HepG2 (cell line): Measurements from ENCODE around the gene CCDC33. TPM values are rescaled to one million over a fixed set of nuclear protein-coding genes. Genes with fewer than 3 reads are reported as not detected.

Experiments
- CREB1 ChIP-seq, 2 experiments: fragments of 450-650 bp in 1 of 2; IDR thresholded peaks; 2 replicates each; pipeline ENCODE4 v1.6.1; 2016 to 2017; ENCODE audit warnings: control low read depth in 1 of 2, mild to moderate bottlenecking in 1 of 2, missing compliant biosample characterization in 1 of 2, missing genetic modification characterization in 1 of 2
- KDM5A ChIP-seq: fragments of 200-600 bp; sonication (generic); IDR thresholded peaks from 2 replicates; pipeline ENCODE4 v1.7.0; 2018; ENCODE audit warnings: antibody characterized with exemption, mild to moderate bottlenecking, low read length, borderline replicate concordance
- MBNL3 ChIP-seq: fragments of 250-450 bp; sonication (Bioruptor Pico); conservative IDR thresholded peaks from 2 replicates; pipeline ENCODE4 v1.8.0; 2022; ENCODE audit warnings: mild to moderate bottlenecking, inconsistent platforms
- SOX6 ChIP-seq, 2 experiments: fragments of 450-650 bp in 1 of 2; sonication (generic) in 1 of 2; formaldehyde crosslinking in 1 of 2; IDR thresholded peaks; 2 replicates each; pipeline versions ENCODE4 v1.4.0 to v1.6.1; 2017 to 2020; ENCODE audit warnings: antibody characterized with exemption in 1 of 2, mild to moderate bottlenecking in 1 of 2, missing genetic modification reagents in 1 of 2
- SRY ChIP-seq: sonication (generic); formaldehyde crosslinking; IDR thresholded peaks from 2 replicates; pipeline ENCODE4 v1.8.0; 2022; ENCODE audit warnings: mild to moderate bottlenecking, missing genetic modification reagents
- ZKSCAN5 ChIP-seq: sonication (generic); formaldehyde crosslinking; IDR thresholded peaks from 2 replicates; pipeline ENCODE4 v1.5.1; 2020; ENCODE audit warnings: mild to moderate bottlenecking, missing genetic modification reagents
- ZNF30 ChIP-seq: sonication (generic); formaldehyde crosslinking; IDR thresholded peaks from 2 replicates; pipeline ENCODE4 v1.5.0; 2020; ENCODE audit warnings: mild to moderate bottlenecking, missing genetic modification reagents
- polyA plus RNA-seq, 8 experiments: library from polyadenylated mRNA; depleted of rRNA in 3 of 8; stranded (reverse) in 7 of 8; unstranded in 1 of 8; fragments of >200 nt; fragmentation: Illumina TruSeq in 4 of 8; extraction: Trizol in 4 of 8; gene quantifications; 2 replicates each; pipeline versions ENCODE4 v1.2.1 to v1.2.3, GENCODE V29; 2011 to 2016; ENCODE audit warnings: low read depth in 4 of 8, missing spikeins in 1 of 8, mixed read lengths in 1 of 8; ENCODE audit not compliant: insufficient read depth in 1 of 8
- total RNA-seq, 5 experiments: library from RNA; depleted of rRNA; stranded (reverse); fragments of >200 nt; fragmentation: Illumina TruSeq; extraction: Trizol; gene quantifications; 2 replicates each; pipeline ENCODE4 v1.2.3, GENCODE V29; 2016; ENCODE audit warnings: low read depth in 1 of 5
- TF ChIP-seq, protein P1 (sequence below): sonication (generic); formaldehyde crosslinking; IDR thresholded peaks from 2 replicates; pipeline ENCODE4 v1.4.0; 2020; ENCODE audit warnings: mild to moderate bottlenecking, missing genetic modification reagents
- TF ChIP-seq, protein P2 (sequence below): conservative IDR thresholded peaks from 2 replicates; pipeline ENCODE4 v1.6.1; 2018; ENCODE audit warnings: missing genetic modification reagents
- TF ChIP-seq, protein P3 (sequence below): sonication (generic); formaldehyde crosslinking; IDR thresholded peaks from 2 replicates; pipeline ENCODE4 v1.8.0; 2023; ENCODE audit warnings: mild to moderate bottlenecking, missing genetic modification reagents
- TF ChIP-seq, protein P4 (sequence below): sonication (generic); formaldehyde crosslinking; IDR thresholded peaks from 2 replicates; pipeline ENCODE4 v1.8.0; 2022; ENCODE audit warnings: mild to moderate bottlenecking, missing genetic modification reagents, moderate library complexity
- TF ChIP-seq, protein P5 (sequence below): sonication (generic); formaldehyde crosslinking; IDR thresholded peaks from 2 replicates; pipeline ENCODE4 v1.8.0; 2022; ENCODE audit warnings: low read depth, missing genetic modification reagents
- TF ChIP-seq, protein P6 (sequence below): sonication (generic); formaldehyde crosslinking; IDR thresholded peaks from 2 replicates; pipeline ENCODE4 v1.5.0; 2020; ENCODE audit warnings: mild to moderate bottlenecking, missing genetic modification reagents, borderline replicate concordance
- TF ChIP-seq, protein P7 (sequence below): sonication (generic); formaldehyde crosslinking; IDR thresholded peaks from 2 replicates; pipeline ENCODE4 v1.5.0; 2020; ENCODE audit warnings: missing genetic modification reagents
- TF ChIP-seq, protein P8 (sequence below): sonication (generic); formaldehyde crosslinking; IDR thresholded peaks from 2 replicates; pipeline ENCODE4 v1.5.1; 2020; ENCODE audit warnings: missing genetic modification reagents, mild to moderate bottlenecking, borderline replicate concordance

Gene CCDC33
- total and polyA plus RNA-seq, 2 of the 13 experiments (the other 11 are each of a cell fraction or from before 2014, with no cell fraction given) = 0.30 TPM; not detected in 1

DNA sequence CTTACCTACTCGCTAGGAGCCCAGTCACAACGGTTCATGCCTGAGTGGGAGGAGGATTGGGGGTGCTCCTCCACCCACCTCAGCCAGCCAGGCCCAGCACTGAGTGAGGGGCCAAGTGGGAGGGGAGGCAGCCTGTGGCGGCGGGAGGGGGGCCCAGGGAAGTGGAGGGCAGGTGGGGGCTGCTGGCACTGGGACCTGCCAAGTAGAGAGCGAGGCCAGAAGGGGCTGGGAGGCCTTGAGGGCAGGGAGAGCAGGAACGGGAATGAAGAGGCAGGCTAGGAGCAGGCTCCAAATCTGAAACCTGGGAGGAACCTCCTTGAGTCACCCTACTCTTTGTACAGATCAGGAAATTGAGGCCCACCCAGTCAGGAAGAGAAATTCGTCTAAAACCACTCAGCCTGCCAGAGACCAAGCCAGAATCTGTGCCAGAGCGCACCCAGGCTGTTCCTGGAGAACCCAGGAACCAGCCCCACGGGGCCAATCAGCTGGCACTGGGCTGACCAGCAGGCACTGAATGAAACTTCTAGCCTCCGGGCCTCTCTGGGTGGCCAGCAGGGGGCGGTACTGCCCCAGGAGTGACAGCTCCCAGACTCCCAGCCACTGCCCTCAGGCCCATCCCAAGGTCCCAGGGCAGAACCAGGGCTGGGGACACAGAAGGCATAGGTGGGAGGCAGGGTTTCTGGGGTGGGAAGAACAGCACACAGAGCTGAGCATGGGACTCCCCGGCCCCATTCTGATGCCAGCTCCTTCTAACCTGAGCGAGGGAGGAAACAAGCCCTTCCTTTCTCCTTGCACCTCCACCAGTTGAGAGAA is 146.1 kb downstream of the CCDC33 start (continued):
- no peak for TF ChIP-seq SOX6 (IDR thresholded peaks at IDR 0.05)
- 0 out of 2 replicates have a peak, but pooled peaks have one; percentile 7 for TF ChIP-seq SOX6 (CRISPR knock-in tag; IDR thresholded peaks at IDR 0.05)
- TF ChIP-seq, protein P1, sequence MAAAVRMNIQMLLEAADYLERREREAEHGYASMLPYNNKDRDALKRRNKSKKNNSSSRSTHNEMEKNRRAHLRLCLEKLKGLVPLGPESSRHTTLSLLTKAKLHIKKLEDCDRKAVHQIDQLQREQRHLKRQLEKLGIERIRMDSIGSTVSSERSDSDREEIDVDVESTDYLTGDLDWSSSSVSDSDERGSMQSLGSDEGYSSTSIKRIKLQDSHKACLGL (CRISPR knock-in tag) = no peak
- no peak for TF ChIP-seq SRY (CRISPR knock-in tag)
- TF ChIP-seq, protein P2, sequence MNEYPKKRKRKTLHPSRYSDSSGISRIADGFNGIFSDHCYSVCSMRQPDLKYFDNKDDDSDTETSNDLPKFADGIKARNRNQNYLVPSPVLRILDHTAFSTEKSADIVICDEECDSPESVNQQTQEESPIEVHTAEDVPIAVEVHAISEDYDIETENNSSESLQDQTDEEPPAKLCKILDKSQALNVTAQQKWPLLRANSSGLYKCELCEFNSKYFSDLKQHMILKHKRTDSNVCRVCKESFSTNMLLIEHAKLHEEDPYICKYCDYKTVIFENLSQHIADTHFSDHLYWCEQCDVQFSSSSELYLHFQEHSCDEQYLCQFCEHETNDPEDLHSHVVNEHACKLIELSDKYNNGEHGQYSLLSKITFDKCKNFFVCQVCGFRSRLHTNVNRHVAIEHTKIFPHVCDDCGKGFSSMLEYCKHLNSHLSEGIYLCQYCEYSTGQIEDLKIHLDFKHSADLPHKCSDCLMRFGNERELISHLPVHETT (CRISPR knock-in tag) = no peak
- no peak for TF ChIP-seq ZNF30 (CRISPR knock-in tag)
- TF ChIP-seq, protein P3, sequence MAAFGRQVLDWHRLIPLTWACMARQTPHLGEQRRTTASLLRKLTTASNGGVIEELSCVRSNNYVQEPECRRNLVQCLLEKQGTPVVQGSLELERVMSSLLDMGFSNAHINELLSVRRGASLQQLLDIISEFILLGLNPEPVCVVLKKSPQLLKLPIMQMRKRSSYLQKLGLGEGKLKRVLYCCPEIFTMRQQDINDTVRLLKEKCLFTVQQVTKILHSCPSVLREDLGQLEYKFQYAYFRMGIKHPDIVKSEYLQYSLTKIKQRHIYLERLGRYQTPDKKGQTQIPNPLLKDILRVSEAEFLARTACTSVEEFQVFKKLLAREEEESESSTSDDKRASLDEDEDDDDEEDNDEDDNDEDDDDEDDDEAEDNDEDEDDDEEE (CRISPR knock-in tag) = no peak
- no peak for TF ChIP-seq CREB1 (IDR thresholded peaks at IDR 0.05)
- TF ChIP-seq CREB1 (CRISPR knock-in tag; IDR thresholded peaks at IDR 0.05) = no peak
- no peak for TF ChIP-seq KDM5A
- TF ChIP-seq, protein P4, sequence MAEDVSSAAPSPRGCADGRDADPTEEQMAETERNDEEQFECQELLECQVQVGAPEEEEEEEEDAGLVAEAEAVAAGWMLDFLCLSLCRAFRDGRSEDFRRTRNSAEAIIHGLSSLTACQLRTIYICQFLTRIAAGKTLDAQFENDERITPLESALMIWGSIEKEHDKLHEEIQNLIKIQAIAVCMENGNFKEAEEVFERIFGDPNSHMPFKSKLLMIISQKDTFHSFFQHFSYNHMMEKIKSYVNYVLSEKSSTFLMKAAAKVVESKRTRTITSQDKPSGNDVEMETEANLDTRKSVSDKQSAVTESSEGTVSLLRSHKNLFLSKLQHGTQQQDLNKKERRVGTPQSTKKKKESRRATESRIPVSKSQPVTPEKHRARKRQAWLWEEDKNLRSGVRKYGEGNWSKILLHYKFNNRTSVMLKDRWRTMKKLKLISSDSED (CRISPR knock-in tag) = no peak
- no peak for TF ChIP-seq ZKSCAN5
- TF ChIP-seq, protein P5, sequence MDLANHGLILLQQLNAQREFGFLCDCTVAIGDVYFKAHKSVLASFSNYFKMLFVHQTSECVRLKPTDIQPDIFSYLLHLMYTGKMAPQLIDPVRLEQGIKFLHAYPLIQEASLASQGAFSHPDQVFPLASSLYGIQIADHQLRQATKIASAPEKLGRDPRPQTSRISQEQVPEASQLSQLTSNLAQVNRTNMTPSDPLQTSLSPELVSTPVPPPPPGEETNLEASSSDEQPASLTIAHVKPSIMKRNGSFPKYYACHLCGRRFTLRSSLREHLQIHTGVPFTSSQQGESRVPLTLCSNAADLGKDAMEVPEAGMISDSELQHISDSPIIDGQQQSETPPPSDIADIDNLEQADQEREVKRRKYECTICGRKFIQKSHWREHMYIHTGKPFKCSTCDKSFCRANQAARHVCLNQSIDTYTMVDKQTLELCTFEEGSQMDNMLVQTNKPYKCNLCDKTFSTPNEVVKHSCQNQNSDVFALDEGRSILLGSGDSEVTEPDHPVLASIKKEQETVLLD (CRISPR knock-in tag) = no peak
- TF ChIP-seq, protein P6, sequence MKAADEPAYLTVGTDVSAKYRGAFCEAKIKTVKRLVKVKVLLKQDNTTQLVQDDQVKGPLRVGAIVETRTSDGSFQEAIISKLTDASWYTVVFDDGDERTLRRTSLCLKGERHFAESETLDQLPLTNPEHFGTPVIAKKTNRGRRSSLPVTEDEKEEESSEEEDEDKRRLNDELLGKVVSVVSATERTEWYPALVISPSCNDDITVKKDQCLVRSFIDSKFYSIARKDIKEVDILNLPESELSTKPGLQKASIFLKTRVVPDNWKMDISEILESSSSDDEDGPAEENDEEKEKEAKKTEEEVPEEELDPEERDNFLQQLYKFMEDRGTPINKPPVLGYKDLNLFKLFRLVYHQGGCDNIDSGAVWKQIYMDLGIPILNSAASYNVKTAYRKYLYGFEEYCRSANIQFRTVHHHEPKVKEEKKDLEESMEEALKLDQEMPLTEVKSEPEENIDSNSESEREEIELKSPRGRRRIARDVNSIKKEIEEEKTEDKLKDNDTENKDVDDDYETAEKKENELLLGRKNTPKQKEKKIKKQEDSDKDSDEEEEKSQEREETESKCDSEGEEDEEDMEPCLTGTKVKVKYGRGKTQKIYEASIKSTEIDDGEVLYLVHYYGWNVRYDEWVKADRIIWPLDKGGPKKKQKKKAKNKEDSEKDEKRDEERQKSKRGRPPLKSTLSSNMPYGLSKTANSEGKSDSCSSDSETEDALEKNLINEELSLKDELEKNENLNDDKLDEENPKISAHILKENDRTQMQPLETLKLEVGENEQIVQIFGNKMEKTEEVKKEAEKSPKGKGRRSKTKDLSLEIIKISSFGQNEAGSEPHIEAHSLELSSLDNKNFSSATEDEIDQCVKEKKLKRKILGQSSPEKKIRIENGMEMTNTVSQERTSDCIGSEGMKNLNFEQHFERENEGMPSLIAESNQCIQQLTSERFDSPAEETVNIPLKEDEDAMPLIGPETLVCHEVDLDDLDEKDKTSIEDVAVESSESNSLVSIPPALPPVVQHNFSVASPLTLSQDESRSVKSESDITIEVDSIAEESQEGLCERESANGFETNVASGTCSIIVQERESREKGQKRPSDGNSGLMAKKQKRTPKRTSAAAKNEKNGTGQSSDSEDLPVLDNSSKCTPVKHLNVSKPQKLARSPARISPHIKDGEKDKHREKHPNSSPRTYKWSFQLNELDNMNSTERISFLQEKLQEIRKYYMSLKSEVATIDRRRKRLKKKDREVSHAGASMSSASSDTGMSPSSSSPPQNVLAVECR = no peak; the same call in 1 of the 2 replicates
- TF ChIP-seq, protein P7, sequence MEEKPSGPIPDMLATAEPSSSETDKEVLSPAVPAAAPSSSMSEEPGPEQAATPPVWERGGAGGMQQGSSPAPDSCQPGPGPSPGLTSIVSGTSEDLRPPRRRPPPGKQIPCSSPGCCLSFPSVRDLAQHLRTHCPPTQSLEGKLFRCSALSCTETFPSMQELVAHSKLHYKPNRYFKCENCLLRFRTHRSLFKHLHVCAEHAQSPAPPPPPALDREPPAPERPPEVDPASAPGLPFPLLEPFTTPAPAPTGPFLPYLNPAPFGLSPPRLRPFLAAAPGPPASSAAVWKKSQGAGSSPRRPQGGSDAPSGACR (CRISPR knock-in tag) = no peak
- TF ChIP-seq MBNL3 (CRISPR knock-in tag) = no peak
- TF ChIP-seq, protein P8, sequence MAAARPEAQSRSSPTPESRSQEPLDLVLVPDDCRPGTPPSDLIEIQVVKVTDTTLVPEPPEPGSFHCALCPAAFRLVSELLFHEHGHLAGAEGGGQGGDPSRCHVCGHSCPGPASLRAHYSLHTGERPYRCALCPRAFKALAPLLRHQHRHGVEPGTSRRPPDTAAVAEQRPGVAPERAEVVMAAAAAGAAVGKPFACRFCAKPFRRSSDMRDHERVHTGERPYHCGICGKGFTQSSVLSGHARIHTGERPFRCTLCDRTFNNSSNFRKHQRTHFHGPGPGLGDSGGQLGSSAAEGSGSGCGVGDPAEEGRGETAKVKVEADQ (CRISPR knock-in tag) = no peak
